Measurements from ENCODE around the gene EWSR1. TPM values are rescaled to one million over a fixed set of nuclear protein-coding genes. Genes with fewer than 3 reads are reported as not detected.
A peak's percentile ranks its signal among the peaks of the same experiment; 100 is the strongest.

Gene EWSR1
- polyA plus RNA-seq, 1 donor: 180 TPM

DNA sequence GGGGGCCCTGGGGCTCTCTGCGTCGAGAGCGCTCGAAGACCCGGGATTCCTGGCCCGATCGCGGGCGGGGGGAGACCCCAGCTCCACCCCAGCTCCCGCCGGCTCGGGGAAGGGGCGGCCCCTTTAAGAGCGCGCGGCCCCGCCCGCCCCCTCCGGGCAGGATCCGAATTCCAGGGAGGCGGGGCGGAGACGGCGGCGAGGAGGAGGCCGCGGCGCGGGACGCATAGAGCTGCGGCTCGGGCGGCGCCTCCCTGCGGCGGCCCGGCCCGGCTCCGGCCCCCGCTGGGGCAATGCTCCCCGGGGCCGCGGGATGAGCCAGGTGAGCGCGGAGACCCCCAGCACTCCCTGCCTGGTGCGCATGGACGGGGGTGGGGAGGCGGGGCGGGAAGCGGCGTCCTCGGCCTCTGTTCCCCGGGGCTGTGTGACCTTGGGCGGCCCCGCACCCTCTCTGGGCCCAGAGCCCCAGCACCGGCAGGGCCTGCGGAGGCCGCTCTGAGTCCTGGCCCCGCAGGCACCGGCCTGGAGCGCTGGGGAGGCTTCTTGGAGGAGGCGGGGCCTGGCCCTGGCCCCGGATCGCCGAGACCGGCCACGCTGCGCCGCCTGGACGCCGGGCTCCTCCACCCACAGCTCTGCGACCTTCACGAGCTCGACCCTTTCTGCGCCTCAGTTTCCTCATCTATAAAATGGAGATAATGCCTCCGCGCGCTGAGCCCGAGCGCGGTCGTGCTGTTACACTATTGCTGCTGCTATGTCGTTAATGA, 38.9 kb downstream of the EWSR1 start:
- DNase-seq: peak; percentile 84

DNA sequence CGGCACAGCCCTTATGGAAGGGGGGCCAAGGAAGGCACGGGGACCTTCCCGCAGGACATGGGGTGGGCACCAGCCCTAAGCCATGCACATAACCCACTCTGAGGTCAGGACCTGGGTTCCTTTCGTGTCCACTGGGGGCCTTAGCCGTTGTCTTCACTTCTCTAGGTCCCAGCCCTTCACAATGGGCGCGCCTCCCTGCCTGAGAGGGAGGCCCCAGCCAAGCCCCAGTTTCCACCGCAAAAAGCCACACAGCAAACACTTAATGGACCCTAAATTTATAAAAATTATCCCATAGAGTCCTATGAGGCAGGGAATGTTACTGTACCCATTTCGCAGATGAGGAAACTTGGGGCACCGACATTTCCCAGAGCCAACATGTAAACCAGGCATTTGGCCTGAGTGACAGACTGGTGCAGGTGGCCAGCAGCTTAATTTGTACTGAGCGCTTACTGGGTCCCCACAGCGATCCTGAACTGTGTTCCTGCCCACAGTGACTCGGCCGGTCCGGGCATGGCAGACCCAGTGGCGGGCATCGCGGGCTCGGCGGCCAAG, 39.6 kb downstream of the EWSR1 start:
- DNase-seq: no peak

DNA sequence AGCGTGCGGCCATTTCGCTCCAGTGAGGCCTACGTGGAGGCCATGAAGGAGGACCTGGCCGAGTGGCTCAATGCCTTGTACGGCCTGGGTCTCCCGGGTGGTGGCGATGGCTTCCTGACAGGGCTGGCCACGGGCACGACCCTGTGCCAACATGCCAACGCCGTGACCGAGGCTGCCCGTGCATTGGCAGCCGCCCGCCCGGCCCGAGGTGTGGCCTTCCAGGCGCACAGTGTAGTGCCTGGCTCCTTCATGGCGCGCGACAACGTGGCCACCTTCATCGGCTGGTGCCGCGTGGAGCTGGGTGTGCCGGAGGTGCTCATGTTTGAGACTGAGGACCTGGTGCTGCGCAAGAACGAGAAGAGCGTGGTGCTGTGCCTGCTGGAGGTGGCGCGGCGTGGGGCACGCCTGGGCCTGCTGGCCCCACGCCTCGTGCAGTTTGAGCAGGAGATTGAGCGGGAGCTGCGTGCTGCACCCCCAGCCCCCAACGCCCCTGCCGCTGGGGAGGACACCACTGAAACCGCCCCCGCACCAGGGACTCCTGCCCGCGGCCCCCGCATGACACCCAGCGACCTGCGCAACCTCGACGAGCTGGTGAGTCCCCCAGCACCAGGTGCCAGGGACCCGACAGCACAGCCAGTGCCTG, 40.2 kb downstream of the EWSR1 start:
- DNase-seq: no peak

DNA sequence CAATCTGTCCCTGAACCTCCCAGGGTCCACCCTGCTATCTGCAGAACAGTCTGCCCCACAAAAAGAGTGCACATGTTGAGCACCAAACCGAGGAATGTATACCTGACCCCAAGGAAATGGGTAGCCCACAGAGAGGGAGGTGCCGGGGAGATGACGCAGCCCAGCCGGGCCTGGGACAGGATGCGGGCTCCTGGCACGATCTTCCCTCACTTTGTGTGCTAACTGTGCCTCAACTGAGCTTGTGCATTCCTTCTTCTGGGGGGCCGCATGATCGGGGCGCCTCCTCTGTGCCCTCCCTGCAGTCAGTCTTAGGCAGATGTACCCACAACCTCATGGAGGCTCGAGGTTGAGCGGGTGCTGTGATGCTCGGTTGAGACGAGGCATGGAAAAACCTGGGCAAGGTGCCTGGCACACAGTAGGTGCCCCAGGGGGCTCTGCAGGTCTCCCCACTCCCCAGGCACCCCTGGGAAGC, 40.8 kb downstream of the EWSR1 start:
- no peak for DNase-seq

DNA sequence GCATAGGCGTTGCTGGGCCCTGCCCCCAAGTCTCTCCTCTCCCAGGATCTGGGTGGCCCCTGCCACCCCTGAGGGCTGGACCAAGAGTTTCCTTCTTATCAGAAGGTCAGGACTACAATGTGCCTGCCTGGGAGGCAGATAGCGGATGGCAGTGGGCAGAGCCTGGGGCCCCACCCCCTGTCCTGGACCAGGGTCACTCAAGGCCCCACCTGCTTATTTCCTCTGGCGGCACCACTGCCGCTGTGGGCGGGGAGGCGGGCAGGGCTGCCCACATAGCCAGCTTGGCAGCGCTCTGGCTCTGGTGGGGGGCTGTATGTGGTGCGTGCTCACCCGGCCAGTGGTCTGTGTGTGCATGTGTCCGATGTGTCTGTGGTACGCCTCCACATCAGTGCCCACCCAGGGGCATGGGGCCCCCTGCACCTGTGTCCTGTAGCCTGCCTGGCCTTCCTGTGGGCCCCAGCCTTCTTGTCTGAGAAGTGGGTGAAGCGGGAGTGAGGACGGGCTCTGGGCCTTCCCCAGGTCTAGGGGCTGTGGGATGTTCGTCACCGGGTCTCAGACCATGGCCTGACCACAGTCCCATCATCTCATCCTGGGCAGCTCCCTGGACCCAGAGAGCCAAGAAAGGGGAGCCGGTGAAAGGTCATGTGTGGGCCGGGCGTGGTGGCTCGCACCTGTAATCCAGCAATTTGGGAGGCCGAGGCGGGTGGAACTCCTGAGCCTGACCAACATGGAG, 41.4 kb downstream of the EWSR1 start:
- no peak for DNase-seq

DNA sequence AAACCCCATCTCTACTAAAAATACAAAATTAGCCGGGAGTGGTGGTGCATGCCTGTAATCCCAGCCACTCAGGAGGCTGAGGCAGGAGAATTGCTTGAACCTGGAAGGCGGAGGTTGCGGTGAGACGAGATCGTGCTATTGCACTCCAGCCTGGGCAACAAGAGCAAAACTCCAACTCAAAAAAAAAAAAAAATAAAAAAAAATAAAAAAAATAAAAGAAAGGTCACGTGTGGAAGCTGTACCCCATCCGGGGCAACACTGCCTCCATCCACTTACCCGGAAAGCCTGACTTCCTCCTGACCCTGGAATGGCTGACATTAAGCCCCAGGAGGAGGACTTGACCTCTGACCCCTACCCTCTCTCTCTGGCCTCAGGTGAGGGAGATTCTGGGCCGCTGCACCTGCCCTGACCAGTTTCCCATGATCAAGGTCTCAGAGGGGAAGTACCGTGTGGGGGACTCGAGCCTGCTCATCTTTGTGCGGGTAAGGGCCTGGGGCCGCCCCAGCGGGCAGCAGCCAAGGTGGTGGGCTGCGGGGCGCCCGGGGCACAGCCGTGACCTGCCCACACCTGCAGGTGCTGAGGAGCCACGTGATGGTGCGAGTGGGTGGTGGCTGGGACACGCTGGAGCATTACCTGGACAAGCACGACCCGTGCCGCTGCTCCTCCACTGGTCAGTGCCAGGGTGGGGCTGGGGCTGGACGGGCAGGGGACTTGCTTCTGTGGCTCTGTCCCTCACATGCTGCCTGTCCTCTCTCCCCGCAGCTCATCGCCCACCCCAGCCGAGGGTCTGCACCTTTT, 42.2 kb downstream of the EWSR1 start:
- no peak for DNase-seq

DNA sequence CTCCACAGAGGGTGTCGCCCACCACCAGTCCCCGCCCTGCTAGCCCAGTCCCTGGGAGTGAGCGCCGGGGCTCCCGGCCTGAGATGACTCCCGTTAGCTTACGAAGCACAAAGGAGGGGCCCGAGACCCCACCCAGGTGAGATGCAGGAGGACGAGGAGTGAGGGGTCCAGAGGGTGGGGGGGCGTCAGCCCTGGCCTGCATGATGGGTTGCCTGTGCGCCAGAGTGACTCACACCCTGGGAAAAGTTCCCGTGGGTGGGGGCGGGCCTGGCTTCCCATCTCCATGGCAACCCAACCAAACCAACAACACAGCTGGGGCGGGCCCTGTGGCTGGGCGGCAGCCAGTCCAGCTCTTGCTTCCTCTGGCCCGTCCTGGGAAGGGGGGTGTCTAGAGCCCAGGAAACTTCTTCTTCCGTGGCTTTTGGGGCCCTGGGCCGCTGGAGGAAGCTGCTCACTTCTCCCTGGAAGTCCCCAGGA, 42.8 kb downstream of the EWSR1 start:
- DNase-seq: peak; percentile 96

DNA sequence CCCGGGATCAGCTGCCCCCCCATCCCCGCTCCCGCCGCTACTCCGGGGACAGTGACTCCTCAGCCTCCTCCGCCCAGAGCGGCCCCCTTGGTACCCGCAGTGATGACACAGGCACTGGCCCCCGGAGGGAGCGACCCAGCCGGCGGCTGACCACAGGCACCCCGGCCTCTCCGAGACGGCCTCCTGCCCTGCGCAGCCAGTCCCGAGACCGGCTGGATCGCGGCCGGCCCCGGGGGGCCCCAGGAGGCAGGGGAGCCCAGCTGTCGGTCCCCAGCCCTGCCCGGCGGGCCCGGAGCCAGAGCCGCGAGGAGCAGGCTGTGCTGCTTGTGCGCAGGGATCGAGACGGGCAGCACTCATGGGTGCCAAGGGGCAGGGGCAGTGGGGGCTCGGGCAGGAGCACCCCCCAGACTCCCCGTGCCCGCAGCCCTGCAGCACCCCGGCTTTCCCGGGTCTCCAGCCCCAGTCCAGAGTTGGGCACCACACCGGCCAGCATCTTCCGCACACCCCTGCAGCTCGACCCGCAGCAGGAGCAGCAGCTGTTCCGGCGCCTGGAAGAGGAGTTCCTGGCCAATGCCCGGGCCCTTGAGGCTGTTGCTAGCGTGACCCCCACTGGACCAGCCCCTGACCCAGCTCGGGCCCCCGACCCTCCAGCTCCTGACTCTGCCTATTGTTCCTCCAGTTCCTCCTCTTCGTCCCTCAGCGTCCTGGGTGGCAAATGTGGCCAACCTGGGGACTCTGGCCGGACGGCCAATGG, 43.6 kb downstream of the EWSR1 start:
- DNase-seq: no peak

DNA sequence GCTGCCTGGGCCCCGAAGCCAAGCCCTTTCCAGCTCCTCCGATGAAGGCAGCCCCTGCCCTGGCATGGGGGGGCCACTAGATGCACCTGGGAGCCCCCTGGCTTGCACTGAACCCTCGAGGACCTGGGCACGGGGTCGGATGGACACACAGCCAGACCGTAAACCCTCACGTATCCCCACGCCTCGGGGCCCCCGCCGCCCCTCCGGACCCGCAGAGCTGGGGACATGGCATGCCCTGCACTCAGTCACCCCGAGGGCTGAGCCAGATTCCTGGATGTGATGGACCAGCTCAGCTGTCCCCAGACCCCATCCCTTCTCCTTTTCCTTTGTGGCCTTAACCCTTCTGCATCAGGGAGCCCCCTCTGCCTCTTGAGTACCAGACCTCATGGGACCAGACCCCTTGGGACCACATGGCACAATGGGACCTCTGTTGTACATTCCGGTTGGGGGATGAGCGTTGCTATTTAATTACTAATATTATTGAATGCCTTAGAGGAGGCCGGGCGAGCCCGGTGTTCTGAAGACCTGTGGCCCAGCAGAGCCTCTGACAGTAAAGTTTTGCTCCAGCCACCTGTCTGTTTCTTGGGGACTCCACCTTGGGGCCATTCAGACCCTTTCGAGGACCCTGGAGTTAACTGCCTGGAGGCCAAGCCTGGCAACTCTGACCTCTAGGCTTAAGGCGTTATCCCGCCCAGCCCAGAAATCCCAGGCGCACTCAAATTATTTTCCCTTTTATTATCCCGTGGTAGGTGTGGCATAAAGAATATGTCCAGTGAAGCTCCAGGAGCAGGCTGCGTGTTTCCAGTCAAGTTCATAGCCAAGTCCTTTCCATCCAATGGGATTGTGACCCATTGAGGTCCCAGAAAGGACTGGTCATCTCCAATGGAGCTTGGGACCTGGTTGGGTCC, 44.4 kb downstream of the EWSR1 start:
- no peak for DNase-seq

DNA sequence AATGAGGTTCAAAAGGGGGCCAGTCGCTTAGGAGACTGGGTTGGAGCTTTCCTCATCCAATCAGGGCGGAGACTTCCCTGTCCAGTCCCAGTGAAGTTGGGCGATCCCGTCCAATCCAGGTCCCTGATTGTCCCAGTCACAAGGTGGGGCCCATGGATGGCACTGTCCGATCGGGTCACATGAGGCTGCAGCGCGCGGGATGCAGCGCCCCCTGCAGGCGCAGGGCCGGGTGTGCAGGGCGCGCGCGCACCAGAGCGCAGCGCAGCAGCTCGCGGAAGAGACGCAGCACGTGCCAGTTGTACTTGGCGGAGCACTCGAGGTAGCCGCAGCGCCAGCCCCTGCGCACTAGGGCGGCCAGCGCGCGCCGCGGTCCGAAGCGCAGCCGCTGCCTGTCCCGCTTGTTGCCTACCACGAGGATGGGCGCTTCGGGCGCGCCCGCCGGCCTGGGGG, 45.1 kb downstream of the EWSR1 start:
- DNase-seq: peak; percentile 76

DNA sequence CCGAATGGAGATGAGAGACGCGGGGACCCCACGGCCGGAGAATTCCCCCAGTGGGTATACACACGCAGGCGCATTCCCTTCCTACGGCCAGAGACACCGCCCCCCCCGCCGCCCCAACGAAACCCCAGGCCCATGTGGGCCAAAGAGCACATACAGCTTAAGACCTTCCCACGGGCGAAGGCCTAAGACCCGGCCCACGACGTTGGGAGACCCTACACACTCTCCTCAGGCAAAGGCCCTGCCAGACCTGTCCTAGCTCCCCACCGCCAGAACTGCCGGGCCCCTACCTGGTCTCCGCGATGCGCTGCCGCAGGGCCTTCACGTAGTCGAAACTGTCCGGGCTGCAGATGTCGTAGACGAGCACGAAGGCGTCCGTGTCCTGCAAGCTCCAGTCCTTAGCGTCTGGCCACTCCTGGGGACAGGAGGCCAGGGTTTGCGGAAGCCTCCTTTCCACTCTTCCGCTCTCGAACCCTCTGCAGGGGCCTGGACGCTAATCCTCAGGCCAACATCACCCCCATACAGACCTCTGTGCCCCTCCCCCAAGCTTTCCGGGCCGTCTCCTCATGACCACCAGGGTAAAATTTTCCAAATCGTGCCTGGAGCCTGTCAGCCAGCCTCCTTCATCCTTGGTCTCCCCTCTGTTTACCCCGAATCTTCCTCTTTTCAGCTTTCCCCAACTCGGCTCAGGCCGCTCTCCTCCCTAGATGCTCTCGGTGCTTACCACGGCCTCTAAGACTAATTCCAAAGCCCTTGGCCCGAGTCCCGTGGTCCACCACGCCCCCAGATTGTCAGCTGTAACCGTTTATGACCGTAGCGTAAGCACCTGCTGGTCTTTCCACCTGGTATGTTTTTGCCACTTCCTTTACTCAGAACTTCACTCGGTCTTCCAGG, 45.8 kb downstream of the EWSR1 start:
- no peak for DNase-seq

DNA sequence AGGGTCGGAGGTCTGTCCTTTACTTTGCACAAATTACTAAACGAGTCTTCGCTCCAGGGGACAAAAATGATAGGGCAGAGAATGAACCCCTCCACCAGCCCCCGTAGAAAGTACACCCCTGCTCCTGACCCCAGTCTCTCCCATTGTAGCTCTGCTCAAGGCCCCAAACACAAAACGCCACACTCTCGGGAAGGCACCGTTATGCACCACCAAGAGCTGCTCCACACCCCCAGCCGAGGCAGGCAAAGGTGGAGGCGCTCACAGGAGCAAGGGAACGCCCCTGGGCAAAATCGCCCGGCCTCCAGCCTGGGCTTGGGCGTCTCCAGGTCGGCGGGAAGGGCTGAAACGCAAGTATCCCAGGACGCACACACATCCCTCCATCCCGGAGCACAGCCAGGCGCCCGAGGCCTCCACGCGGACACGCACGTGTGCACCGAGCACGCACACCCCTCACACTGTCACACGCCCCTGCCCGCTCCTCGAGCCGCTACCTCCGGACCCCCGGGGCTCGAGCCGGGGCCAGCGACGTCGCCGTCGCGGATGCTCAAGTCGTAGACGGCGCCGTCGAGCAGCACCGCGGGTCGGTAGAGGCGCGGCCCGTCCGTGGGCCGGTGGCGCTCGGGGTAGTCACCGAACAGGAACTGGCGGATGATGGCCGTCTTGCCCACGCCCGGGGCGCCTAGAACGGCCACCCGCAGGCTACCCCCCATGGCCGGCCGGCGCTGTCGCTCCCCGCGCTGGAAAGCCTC, 46.6 kb downstream of the EWSR1 start:
- no peak for DNase-seq

DNA sequence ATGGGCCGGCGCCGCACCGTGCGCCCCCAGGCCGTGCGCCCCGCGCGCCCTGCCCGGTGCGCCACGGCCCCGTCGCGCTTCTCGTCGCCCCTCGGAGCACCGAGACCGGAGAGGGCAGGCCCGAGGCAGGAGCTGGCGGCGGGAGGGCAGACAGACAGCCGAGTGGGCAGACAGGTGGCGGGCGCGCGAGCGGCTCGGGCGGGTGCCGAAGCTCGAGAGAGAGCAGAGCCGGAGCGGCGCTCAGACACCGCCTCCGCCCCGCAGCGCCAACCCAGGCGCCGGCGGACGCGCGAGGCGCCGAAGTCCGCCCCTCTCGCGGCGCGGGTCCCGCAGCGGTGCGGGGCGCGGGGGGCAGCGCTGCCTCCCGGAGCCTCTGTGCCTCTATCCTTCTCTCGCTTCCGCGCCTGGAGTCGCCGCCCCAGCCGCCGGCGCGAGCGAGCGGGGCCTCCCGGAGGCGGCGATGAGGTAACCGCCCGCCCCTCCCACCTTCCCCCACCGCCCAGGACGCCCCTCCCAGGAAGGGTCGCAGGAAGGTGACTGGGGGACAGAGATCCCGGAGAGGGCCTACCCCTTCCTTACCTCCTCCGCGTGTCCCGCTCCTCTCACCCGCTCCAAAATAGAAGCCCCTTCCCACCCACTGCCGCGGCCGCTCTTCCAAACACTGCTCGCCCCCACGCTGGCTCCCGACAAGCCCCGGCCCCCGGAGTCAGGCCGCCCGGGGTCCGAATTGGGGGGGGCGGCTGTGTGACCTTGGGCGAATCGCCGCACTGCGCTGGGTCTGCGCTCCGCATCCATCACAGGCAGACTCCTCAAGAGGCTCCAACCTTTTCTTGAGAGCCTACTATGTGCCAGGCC, 47.4 kb downstream of the EWSR1 start, which contains the start of gene RASL10A:
Gene RASL10A (minus strand): TSS at position 412 of the 855 bp plus-strand sequence. CDS start 451 bp downstream, outside the sequence.
- DNase-seq: no peak

DNA sequence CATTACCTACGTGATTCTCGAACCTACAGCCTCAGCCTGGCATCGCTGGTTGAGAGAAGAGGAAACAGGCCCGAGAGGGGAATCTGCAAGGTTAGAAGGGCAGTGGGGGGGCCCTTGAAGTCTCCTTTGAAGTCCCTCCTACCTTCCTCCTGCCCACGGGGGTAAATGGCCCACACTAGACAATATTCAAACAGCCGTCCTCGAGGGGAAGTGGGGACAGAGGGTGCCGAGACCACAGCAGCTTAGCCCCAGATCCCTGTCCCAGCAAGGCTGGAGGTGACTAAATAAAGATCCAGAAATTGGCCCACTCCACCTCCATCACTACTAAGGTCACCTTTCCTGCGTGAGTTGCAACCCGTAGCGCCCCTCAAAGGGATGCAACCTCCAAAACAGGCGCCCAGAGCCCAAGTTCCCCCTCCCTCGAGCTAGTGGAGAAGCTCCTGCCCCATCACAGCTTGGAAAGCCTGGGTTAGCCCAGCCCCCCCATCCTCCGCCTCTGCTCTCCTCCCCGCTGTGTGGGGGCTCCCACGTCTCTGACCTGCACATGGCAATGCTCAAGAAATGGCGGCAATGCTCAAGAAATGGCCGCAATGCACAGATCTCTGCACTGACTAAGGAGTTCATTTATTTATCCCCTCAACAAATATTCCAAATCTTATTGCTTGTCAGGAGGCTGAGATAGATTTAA, 48.2 kb downstream of the EWSR1 start:
- DNase-seq: no peak

DNA sequence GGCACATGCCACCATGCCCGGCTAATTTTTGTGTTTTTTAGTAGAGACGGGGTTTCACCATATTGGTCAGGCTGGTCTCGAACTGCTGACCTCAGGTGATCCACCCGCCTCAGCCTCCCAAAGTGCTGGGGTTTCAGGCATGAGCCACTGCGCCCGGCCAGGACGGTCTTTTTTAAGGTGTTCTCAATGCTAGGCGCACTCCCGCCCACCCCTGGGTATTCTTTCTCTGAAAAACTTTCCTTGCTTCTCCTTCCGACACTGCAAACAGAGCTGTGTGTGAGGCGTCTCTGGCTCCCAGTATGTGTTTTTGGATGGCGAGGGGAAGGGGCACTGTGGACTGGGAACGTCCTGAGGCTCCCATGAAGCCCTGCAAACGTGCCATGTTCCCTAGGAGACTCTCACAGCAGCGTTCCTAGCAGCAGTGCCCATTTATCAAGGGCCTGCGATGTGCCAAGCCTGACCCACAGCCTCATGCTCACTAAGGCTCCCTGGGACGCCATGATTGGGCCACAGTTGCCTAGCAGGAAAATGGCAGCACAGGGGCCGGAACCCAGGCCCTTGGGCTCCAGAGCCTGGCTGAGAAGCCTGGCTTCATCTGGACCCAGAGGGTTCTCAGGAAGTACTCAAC, 49.9 kb downstream of the EWSR1 start:
- DNase-seq: no peak

DNA sequence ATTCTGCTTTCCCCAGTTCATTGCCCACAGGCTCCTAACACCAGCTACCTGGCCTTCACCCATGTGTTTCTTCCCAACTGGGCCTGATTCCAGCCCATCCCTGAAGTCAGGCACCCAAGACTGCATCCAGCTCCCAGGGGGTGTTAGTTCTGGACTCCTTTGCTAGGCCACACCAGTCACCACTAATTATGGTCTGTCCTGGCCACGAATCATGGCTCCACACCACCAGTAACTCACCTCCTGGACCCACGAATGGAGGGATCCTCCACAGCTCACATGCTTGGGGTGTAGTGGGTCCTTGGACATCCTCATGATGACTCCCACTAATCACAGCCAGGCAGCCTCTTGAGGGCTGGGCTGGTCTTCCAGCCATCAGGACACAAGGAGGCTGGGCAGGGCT, 51.0 kb downstream of the EWSR1 start:
- no peak for DNase-seq
